DOHH2 (cell line): Measurements from ENCODE around the gene PSG11.
"Not testable (repeated sequence)": the region's sequence is repeated elsewhere in the genome, so short reads cannot be mapped to it uniquely, and the experiment has no call there.

Source experiments
- H3F3A ChIP-seq: fragments of 200-600 bp; sonication (generic), shearing (Covaris generic); 2 replicates; pipeline ENCODE4 v1.6.0; 2016; ENCODE audit warnings: antibody characterized with exemption, mild to moderate bottlenecking; ENCODE audit not compliant: control insufficient read depth, insufficient read depth
- H3K27ac ChIP-seq: fragments of 200-600 bp; sonication (generic); 2 replicates; pipeline ENCODE4 v1.5.1; 2014; ENCODE audit warnings: low read depth, mild to moderate bottlenecking, low read length, moderate library complexity
- H3K27me3 ChIP-seq: fragments of 200-600 bp; sonication (generic); 2 replicates; pipeline ENCODE4 v1.6.1; 2014; ENCODE audit warnings: mild to moderate bottlenecking, low read length, mixed read lengths; ENCODE audit not compliant: control insufficient read depth
- H3K36me3 ChIP-seq: fragments of 200-600 bp; sonication (generic); 2 replicates; pipeline ENCODE4 v1.6.1; 2014; ENCODE audit warnings: mild to moderate bottlenecking, low read length, moderate library complexity, mixed read lengths; ENCODE audit not compliant: control insufficient read depth
- H3K4me1 ChIP-seq: fragments of 200-600 bp; sonication (generic); 2 replicates; pipeline ENCODE4 v1.6.1; 2014; ENCODE audit warnings: mild to moderate bottlenecking, low read length, mixed read lengths; ENCODE audit not compliant: control insufficient read depth
- H3K4me2 ChIP-seq: fragments of 200-600 bp; sonication (generic); 2 replicates; pipeline ENCODE4 v1.6.0; 2014; ENCODE audit warnings: mild to moderate bottlenecking, low read length, moderate library complexity
- H3K4me3 ChIP-seq: fragments of 200-600 bp; sonication (generic); 2 replicates; pipeline ENCODE4 v1.5.1; 2014; ENCODE audit warnings: mild to moderate bottlenecking, low read length, mixed read lengths
- H3K79me2 ChIP-seq: fragments of 200-600 bp; sonication (generic); 2 replicates; pipeline ENCODE4 v1.6.1; 2014; ENCODE audit warnings: mild to moderate bottlenecking, low read length, mixed read lengths; ENCODE audit not compliant: control insufficient read depth
- H3K9me2 ChIP-seq: fragments of 200-600 bp; sonication (generic); replicated peaks from 2 replicates; pipeline ENCODE4 v1.6.1; 2014; ENCODE audit warnings: mild to moderate bottlenecking, low read length, mixed read lengths; ENCODE audit not compliant: control insufficient read depth
- H3K9me3 ChIP-seq: fragments of 200-600 bp; sonication (generic); 2 replicates; pipeline ENCODE4 v1.6.1; 2014; ENCODE audit warnings: antibody characterized with exemption, low read length, mixed read lengths; ENCODE audit not compliant: control insufficient read depth, insufficient read depth
- H4K20me1 ChIP-seq: fragments of 200-600 bp; sonication (generic); 2 replicates; pipeline ENCODE4 v1.6.0; 2014; ENCODE audit warnings: low read depth, mild to moderate bottlenecking, antibody characterized with exemption, low read length, moderate library complexity; ENCODE audit not compliant: control insufficient read depth, insufficient read depth

Gene PSG11

GRCh38 chr19:43026369-43026768 is at the start of gene PSG11:
TSS of gene PSG11 (minus strand) at chr19:43026469. CDS start at chr19:43026372, 97 bp downstream.
- not testable (repeated sequence) for H3K4me3 ChIP-seq, H3K4me2 ChIP-seq, H3K36me3 ChIP-seq, H3K4me1 ChIP-seq, H3K9me2 ChIP-seq, H3F3A ChIP-seq, H3K79me2 ChIP-seq, H3K9me3 ChIP-seq, H4K20me1 ChIP-seq, H3K27ac ChIP-seq, H3K27me3 ChIP-seq

GRCh38 chr19:43062418-43062817 is 36.1 kb upstream of the PSG11 start:
- H3K27me3 ChIP-seq, H3F3A ChIP-seq, H3K9me2 ChIP-seq, H3K79me2 ChIP-seq, H3K27ac ChIP-seq, H3K36me3 ChIP-seq, H3K4me2 ChIP-seq, H4K20me1 ChIP-seq, H3K4me3 ChIP-seq, H3K4me1 ChIP-seq, H3K9me3 ChIP-seq: not testable (repeated sequence)

GRCh38 chr19:43061326-43061725 is 35.1 kb upstream of the PSG11 start:
- H3F3A ChIP-seq, H3K4me3 ChIP-seq, H4K20me1 ChIP-seq, H3K27me3 ChIP-seq, H3K79me2 ChIP-seq, H3K9me2 ChIP-seq, H3K36me3 ChIP-seq, H3K4me2 ChIP-seq, H3K4me1 ChIP-seq, H3K9me3 ChIP-seq, H3K27ac ChIP-seq: not testable (repeated sequence)

GRCh38 chr19:43060254-43060653 is 34.0 kb upstream of the PSG11 start:
- not testable (repeated sequence) for H3K9me2 ChIP-seq, H3K27me3 ChIP-seq, H3K9me3 ChIP-seq, H3K4me1 ChIP-seq, H3K27ac ChIP-seq, H3K4me3 ChIP-seq, H4K20me1 ChIP-seq, H3K4me2 ChIP-seq, H3K36me3 ChIP-seq, H3F3A ChIP-seq, H3K79me2 ChIP-seq

- H3K9me2 ChIP-seq, H3K36me3 ChIP-seq, H3K79me2 ChIP-seq, H3F3A ChIP-seq, H3K27ac ChIP-seq, H4K20me1 ChIP-seq, H3K4me2 ChIP-seq, H3K27me3 ChIP-seq, H3K9me3 ChIP-seq, H3K4me1 ChIP-seq, H3K4me3 ChIP-seq: not testable (repeated sequence)
Measured at GRCh38 chr19:43059482-43059881, 33.2 kb upstream of the PSG11 start.

GRCh38 chr19:43058440-43058839 is 32.2 kb upstream of the PSG11 start:
- not testable (repeated sequence) for H3K4me3 ChIP-seq, H3K9me2 ChIP-seq, H3K27me3 ChIP-seq, H3F3A ChIP-seq, H3K36me3 ChIP-seq, H4K20me1 ChIP-seq, H3K4me1 ChIP-seq, H3K4me2 ChIP-seq, H3K27ac ChIP-seq, H3K79me2 ChIP-seq, H3K9me3 ChIP-seq

GRCh38 chr19:43047966-43048365 is 21.7 kb upstream of the PSG11 start:
- H3K27ac ChIP-seq, H3F3A ChIP-seq, H3K4me2 ChIP-seq, H3K9me3 ChIP-seq, H3K4me1 ChIP-seq, H3K79me2 ChIP-seq, H3K9me2 ChIP-seq, H4K20me1 ChIP-seq, H3K4me3 ChIP-seq, H3K36me3 ChIP-seq, H3K27me3 ChIP-seq: not testable (repeated sequence)

GRCh38 chr19:43046578-43046977 is 20.3 kb upstream of the PSG11 start:
- H4K20me1 ChIP-seq, H3K9me3 ChIP-seq, H3K27ac ChIP-seq, H3K27me3 ChIP-seq, H3K79me2 ChIP-seq, H3K9me2 ChIP-seq, H3K4me3 ChIP-seq, H3K36me3 ChIP-seq, H3K4me2 ChIP-seq, H3K4me1 ChIP-seq, H3F3A ChIP-seq: not testable (repeated sequence)
